ENCODE results near the gene BAIAP3. TPM values are rescaled to one million over a fixed set of nuclear protein-coding genes. Genes with fewer than 3 reads are reported as not detected.

Gene BAIAP3
- total RNA-seq, 1 donor from 2014 or later: 8.4 TPM

DNA sequence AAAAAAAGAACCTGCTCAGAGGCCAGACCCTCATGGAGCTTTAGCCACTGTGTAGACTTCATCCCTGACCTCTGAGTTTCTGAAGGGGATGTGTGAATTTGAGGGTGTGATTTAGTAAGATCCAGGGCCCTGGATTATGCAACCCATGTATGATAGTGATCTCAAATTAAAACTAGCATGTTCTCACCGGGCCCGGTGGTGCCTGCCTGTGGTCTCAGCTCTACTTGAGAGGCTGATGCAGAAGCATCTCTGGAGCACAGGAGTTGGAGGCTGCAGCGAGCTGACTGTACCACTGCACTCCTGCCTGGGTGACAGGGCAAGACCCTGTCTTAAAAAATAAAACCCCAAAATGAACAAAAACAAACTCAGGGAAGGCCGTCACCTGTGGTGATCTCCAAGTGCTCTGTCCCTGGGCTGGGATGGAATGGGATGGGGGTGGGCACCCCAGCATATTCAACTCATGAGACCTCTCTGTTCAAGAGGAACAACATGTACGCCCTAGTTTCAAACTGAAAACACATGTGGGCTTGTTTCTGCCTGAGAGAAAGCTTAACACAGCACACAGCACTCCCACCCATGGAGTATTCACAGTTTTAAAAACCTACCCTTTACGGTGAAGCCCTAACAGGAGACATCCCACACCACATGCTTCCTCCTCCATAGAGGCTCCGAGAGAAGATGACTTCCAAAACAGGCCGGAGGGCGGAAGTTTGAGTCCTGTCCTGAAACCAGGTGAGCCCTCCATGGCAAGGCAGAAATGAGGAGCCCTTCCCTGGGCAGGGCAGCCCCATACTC lies 48.4 kb downstream of the BAIAP3 start:
- H3K9me3 ChIP-seq: no peaks in the 10 kb centered on the region
- DNase-seq (no peak), ATAC-seq (no peak)
- H3K27me3 ChIP-seq (ENCODE audit: low read depth): no peaks in the 10 kb centered on the region
- H3K4me3 ChIP-seq: no peak overlapping the region
- intact Hi-C loops (cut with DNase I): no loop called here
- peaks cover 55% of the 10 kb centered on the region for H3K36me3 ChIP-seq
- H3K4me1 ChIP-seq: peaks cover 14% of the 10 kb centered on the region
- no peak for TF ChIP-seq CTCF (IDR thresholded peaks at IDR 0.05)
- no peak overlapping the region for H3K27ac ChIP-seq

DNA sequence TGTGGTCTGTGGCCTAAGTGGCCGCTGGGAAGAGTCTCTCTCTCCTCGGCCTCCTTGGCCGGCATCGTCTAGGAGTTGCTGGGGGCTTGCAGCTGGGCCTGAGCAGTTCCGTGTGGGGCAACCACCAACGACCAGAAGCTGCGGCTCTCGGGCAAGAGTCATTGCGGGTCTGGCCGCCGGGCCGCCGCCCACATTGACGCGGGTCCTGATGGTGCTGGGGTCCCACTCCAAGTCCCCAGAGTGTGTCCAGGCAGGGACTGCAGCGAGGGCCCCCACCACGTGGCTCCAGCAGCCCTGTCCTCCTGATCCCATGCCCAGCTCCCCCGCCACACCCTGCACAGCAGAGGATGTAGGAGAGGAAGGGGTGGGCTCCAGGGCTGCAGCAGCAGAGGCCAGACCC lies 50.1 kb downstream of the BAIAP3 start:
- Histone ChIP-seq H3K9me3 (no peaks in the 10 kb centered on the region), H3K36me3 (peaks cover 67% of the 10 kb centered on the region), H3K4me3 (no peak overlapping the region), H3K4me1 (peaks cover 8% of the 10 kb centered on the region), H3K27me3 (ENCODE audit: low read depth) (no peaks in the 10 kb centered on the region), H3K27ac (no peak overlapping the region)
- intact Hi-C loops (cut with DNase I): no loop called here
- ATAC-seq: no peak
- no peak for DNase-seq
- TF ChIP-seq CTCF (IDR thresholded peaks at IDR 0.05): no peak

- H3K9me3 ChIP-seq: no peaks in the 10 kb centered on the region
- DNase-seq (no peak), ATAC-seq (no peak)
- H3K27ac ChIP-seq: no peak overlapping the region
- no peaks in the 10 kb centered on the region for H3K27me3 ChIP-seq (ENCODE audit: low read depth)
- H3K4me3 ChIP-seq: no peak overlapping the region
- intact Hi-C loops (cut with DNase I): no loop called here
- H3K4me1 ChIP-seq: no peaks in the 10 kb centered on the region
- H3K36me3 ChIP-seq: peaks cover 83% of the 10 kb centered on the region
- no peak for TF ChIP-seq CTCF (IDR thresholded peaks at IDR 0.05)
Measured at GRCh38 chr16:1385232-1385631, 51.8 kb downstream of the BAIAP3 start.

DNA sequence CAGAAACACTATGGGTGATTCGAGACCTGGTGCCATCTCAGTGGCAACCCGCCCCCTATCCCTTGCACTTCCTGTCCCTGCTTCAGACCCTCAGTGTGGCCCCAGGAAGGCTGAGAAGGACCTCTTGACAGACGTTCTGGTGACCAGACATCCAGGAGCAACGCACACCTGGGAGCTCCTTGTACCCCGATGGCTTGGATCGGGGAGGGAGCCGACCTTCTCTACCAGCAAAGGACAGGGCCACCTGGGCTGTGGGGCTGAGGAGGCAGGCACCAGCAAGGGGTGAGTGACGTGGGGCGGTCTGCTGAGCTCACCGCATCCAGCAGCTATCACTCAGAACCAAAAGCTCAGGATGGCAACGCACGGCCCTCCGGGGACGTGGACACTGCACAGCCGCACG lies 53.9 kb downstream of the BAIAP3 start:
- H3K36me3 ChIP-seq: peaks cover 84% of the 10 kb centered on the region

DNA sequence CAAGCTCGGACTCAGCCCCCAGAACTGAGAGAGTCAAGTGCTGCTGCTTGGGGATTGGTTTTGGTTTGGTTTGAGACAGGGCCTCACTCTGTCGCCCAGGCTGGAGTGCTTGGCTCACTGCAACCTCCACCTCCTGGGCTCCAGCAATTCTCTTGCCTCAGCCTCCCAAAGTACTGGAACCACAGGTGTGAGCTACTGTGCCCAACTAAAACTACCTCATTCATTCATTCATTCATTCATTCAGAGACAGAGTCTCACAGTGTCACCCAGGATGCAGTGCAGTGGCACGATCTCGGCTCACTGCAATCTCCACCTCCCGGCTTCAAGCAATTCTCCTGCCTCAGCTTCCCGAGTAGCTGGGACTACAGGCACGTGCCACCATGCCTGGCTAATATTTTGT lies 56.3 kb downstream of the BAIAP3 start:
- intact Hi-C loops (cut with DNase I): no loop called here
- DNase-seq: no peak
- H3K4me3 ChIP-seq: no peak overlapping the region
- no peaks in the 10 kb centered on the region for H3K4me1 ChIP-seq
- H3K36me3 ChIP-seq: peaks cover 91% of the 10 kb centered on the region
- H3K27me3 ChIP-seq (ENCODE audit: low read depth): no peaks in the 10 kb centered on the region
- no peak for ATAC-seq
- no peak for TF ChIP-seq CTCF (IDR thresholded peaks at IDR 0.05)
- H3K9me3 ChIP-seq: no peaks in the 10 kb centered on the region
- H3K27ac ChIP-seq: no peak overlapping the region

More for the DNA sequence above, 53.9 kb downstream of the BAIAP3 start:
- Histone ChIP-seq H3K27me3 (ENCODE audit: low read depth) (no peaks in the 10 kb centered on the region), H3K4me3 (no peak overlapping the region), H3K4me1 (no peaks in the 10 kb centered on the region), H3K9me3 (no peaks in the 10 kb centered on the region), H3K27ac (no peak overlapping the region)
- no peak for DNase-seq
- intact Hi-C loops (cut with DNase I): no loop called here
- TF ChIP-seq CTCF (IDR thresholded peaks at IDR 0.05): no peak
- ATAC-seq: no peak
